ENCODE results near the gene EFNA1.

DNA sequence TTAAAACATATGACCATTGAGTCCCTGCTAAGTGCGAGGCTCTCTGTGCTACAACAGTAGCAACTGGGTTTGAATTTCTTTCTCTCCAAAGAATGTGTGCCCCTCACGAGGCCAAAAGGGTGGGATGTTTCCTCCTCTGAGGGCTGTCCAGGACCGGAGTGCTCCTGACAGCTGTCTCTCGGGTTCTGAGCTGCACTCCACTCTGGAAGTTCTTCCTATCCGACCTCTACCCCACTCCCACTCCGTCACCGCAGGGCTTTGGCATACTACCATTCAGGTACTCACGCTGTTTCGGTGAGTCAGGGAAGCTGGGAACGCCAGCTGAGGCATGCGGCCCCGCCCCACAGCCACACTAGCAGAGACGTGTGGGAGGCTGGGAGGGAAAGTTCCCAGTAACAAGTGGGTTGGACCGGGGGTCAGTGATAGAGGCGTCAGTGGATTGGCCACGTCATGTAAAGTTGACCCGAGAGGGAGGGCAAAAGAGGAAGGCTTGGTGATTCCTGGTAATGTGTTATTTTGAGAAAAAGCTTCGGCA, 7.3 kb downstream of the EFNA1 start:
- TF ChIP-seq, protein P1, sequence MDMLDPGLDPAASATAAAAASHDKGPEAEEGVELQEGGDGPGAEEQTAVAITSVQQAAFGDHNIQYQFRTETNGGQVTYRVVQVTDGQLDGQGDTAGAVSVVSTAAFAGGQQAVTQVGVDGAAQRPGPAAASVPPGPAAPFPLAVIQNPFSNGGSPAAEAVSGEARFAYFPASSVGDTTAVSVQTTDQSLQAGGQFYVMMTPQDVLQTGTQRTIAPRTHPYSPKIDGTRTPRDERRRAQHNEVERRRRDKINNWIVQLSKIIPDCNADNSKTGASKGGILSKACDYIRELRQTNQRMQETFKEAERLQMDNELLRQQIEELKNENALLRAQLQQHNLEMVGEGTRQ (IDR thresholded peaks at IDR 0.05; ENCODE audit: low read depth, low read length): peak; percentile 13; the same call in 1 of the 2 replicates
- no peak for TF ChIP-seq CTCF (conservative IDR thresholded peaks at IDR 0.05; ENCODE audit: low read depth, low read length)
- TF ChIP-seq MXI1 (IDR thresholded peaks at IDR 0.05; ENCODE audit: borderline replicate concordance, low read depth, low read length): peak; percentile 89
- no peak for TF ChIP-seq POLR2A (IDR thresholded peaks at IDR 0.05; ENCODE audit: low read depth, low read length)
- no peak for TF ChIP-seq RAD21 (IDR thresholded peaks at IDR 0.05; ENCODE audit: low read length)
- TF ChIP-seq RCOR1 (IDR thresholded peaks at IDR 0.05; ENCODE audit: insufficient replicate concordance, low read length): no peak
- TF ChIP-seq NFE2L2 (IDR thresholded peaks at IDR 0.05; ENCODE audit: low read depth, low read length): no peak
- TF ChIP-seq FOS (IDR thresholded peaks at IDR 0.05; ENCODE audit: low read depth, low read length): peak; percentile 49; the same call in 1 of the 2 replicates
- TF ChIP-seq CEBPB (IDR thresholded peaks at IDR 0.05; ENCODE audit: low read depth, low read length): no peak
- TF ChIP-seq SMC3 (IDR thresholded peaks at IDR 0.05; ENCODE audit: low read depth, low read length): no peak
- no peak for TF ChIP-seq MAFK (IDR thresholded peaks at IDR 0.05; ENCODE audit: low read depth, low read length)
- TF ChIP-seq RFX5 (IDR thresholded peaks at IDR 0.05; ENCODE audit: low read depth, low read length): no peak
- no peak for TF ChIP-seq ELK1 (IDR thresholded peaks at IDR 0.05; ENCODE audit: borderline replicate concordance, low read depth, low read length)
- TF ChIP-seq MAZ (IDR thresholded peaks at IDR 0.05; ENCODE audit: borderline replicate concordance, low read depth, low read length): peak; percentile 82
